Heart left ventricle (tissue), 16 donors: ENCODE results near the gene ZNF747. TPM values are rescaled to one million over a fixed set of nuclear protein-coding genes. Genes with fewer than 3 reads are reported as not detected.

Experiments
- ATAC-seq, 4 donors: fragments of 200-7000 bp; cut with Tn5 transposase; one replicate each; pipeline ENCODE4 v1.9.1; 2020 to 2022; ENCODE audit warnings: moderate library complexity in 4 of 4, mild to moderate bottlenecking in 3 of 4, moderate number of reproducible peaks in 1 of 4
- DNase-seq, 5 donors: peaks; one replicate each; pipeline ENCODE4 v3.0.0-alpha.2; 2020
- H3K27ac ChIP-seq, 12 donors: fragments of 200-600 bp; sonication (generic) in 4 of 12; one replicate each; pipeline versions ENCODE4 v1.5.0 to v1.8.0; 2016 to 2022; ENCODE audit warnings: mild to moderate bottlenecking in 2 of 12
- H3K27me3 ChIP-seq, 9 donors: fragments of 200-600 bp; sonication (generic) in 2 of 9; one replicate each; pipeline versions ENCODE4 v1.5.1 to v1.8.0; 2016 to 2022; ENCODE audit warnings: mild to moderate bottlenecking in 3 of 9
- H3K36me3 ChIP-seq, 9 donors: fragments of 200-600 bp; sonication (generic) in 2 of 9; one replicate each; pipeline versions ENCODE4 v1.5.0 to v1.8.0; 2018 to 2022; ENCODE audit warnings: mild to moderate bottlenecking in 2 of 9
- H3K4me1 ChIP-seq, 12 donors: fragments of 200-600 bp; sonication (generic) in 4 of 12; one replicate each; pipeline versions ENCODE4 v1.5.0 to v1.8.0; 2016 to 2022; ENCODE audit warnings: mild to moderate bottlenecking in 3 of 12
- H3K4me3 ChIP-seq, 12 donors: fragments of 200-600 bp; sonication (generic) in 4 of 12; one replicate each; pipeline versions ENCODE4 v1.5.0 to v1.8.0; 2017 to 2022; ENCODE audit warnings: mild to moderate bottlenecking in 9 of 12, moderate library complexity in 4 of 12
- H3K9me3 ChIP-seq, 12 donors: fragments of 200-600 bp; sonication (generic) in 4 of 12; one replicate each; pipeline versions ENCODE4 v1.5.0 to v1.8.0; 2016 to 2022; ENCODE audit warnings: mild to moderate bottlenecking in 1 of 12
- CTCF ChIP-seq, 12 donors: fragments of 200-600 bp; sonication (generic) in 4 of 12; IDR thresholded peaks; one replicate each; pipeline versions ENCODE4 v1.5.0 to v1.8.0; 2018 to 2022; ENCODE audit warnings: antibody characterized with exemption in 12 of 12, mild to moderate bottlenecking in 5 of 12
- POLR2A ChIP-seq, 2 donors: fragments of 450-650 bp; IDR thresholded peaks; one replicate each; pipeline ENCODE4 v1.6.1; 2017; ENCODE audit warnings: antibody characterized with exemption in 2 of 2, mild to moderate bottlenecking in 2 of 2, moderate library complexity in 2 of 2
- WGBS, 4 donors: extraction: QIAGEN DNeasy Blood & Tissue Kit in 2 of 4; methylation state at CpG; one replicate each; pipeline versions ENCODE4 v1.1.5 to v1.1.7; 2013 to 2018; 5-methylcytosine and 5-hydroxymethylcytosine counted together
- intact Hi-C, 10 donors: fragments of 100-400 bp; cut with DNase I; formaldehyde crosslinking; loops; one replicate each; pipeline versions ENCODE4 v1.11.1 to v1.14.2; 2022
- polyA plus RNA-seq, 2 donors: library from polyadenylated mRNA; stranded (reverse); fragments of 200-250 nt; gene quantifications; one replicate each; pipeline ENCODE4 v1.2.3, GENCODE V29; 2013
- total RNA-seq, 9 donors: library from RNA; depleted of rRNA in 2 of 9; stranded (reverse); fragments of >200 nt in 2 of 9; fragmentation: NEBNext Ultra II Directional in 3 of 9; extraction: Animal tissue kit (Norgen Biotek cat#: 25700) in 3 of 9; gene quantifications; one replicate each; pipeline versions ENCODE4 v1.1.0 to v1.2.4, GENCODE V29; 2016 to 2023
- donor health status: ischemic (EF 13 %, LVEDD 7.1; RV severe dilation, severe dysfunction).
- donor health status: healthy with polysubstance abuse.
- donor health status: DM: no; HTN: yes; CAD: no.
- donor health status: DM: no; HTN: no; CAD: no.
- donor health status: ischemic (EF 25% LVEDD 6.9; RV normal size, moderate dysfunction).
- donor health status: ischemic (EF 25% LVEDD 5.7; RV mildly dilated, moderate dysfunction).
- donor health status: healthy.
- donor health status: DM: yes; HTN: yes; CAD: no.
- donor health status: ischemic (EF 35%, LVEDD 5.7; RV mildly dilated, moderate dysfunction).
- donor health status: nonischemic (EF 11% LVEDD 7.7; RV severe dilation, severe dysfunction).
- donor health status: DM: yes; HTN: yes; CAD: no.
- donor health status: PGD.
- donor health status: ischemic (EF 29% LVEDD 5.4; RV normal size, mild dysfunction).
- donor health status: nonischemic (EF 23%, LVEDD 6.1; RV moderate dilation, normal function).

ZNF747 gene
- total and polyA plus RNA-seq, 11 donors: 8.6 to 15.2 (median 9.6) TPM

DNA sequence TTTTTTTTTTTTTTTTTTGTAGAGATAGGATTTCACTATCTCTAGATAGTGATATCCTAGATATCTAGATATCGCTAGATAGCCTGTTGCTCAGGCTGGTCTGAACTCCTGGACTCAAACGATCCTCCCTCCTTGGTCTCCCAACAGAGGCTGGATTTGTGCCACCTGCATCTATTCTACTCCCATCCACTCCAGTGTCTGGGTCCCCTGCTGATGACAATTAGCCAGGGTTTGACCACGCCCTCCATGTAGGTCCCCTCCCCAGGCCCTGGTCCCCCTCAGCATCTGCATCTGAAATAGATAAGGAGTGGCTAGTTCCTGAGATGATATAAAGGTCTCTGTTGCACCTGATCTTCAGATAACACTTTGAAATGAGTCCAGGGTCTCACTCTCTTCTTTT, 34.6 kb upstream of the ZNF747 start:
- 92 to 96% (median 93%) methylated on average over 3 of the region's 3 CpGs for WGBS, 4 donors
- intact Hi-C loops: no loop called here
- H3K4me3 ChIP-seq: no peak overlapping the region
- TF ChIP-seq POLR2A (IDR thresholded peaks at IDR 0.05) (no peak), CTCF (IDR thresholded peaks at IDR 0.05) (no peak)
- H3K4me1 ChIP-seq: peaks cover 3 to 41% (median 20%) of the 10 kb centered on the region in 12 donors
- H3K36me3 ChIP-seq: peaks cover 0 to 10% (median 3%) of the 10 kb centered on the region in 9 donors
- peak overlapping the region in 3 of 12 donors; percentile 24 to 96 (median 74) for H3K27ac ChIP-seq
- H3K9me3 ChIP-seq: no peaks in the 10 kb centered on the region
- DNase-seq (no peak), ATAC-seq (no peak)
- no peaks in the 10 kb centered on the region for H3K27me3 ChIP-seq

DNA sequence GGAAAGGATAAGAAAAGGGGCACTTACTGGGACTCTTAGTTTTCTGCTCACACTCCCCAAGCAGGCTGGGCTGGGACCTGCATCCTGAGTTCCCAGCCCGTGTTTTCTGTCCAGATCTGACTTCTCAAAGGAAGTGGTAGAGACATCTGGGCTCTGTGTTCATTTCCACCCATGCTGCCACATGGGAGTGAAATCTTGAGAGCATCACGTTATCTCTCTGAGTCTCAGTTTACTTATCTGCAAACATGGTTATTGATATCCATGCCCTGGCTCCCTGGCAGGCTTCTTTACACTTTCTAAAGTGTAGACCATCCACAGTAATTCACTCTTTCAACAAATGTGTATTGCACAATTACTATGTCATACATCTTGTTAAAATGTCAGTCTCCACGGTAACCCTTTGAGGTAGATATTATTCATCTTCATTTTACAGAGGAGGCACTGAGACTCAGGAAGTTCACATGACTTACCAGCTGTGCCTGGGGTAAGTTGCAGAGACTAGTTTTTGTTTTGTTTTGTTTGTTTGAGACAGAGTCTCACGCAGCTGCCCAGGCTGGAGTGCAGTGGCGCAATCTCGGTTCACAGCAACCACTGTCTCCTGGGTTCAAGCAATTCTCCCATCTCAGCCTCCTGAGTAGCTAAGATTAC, 33.5 kb upstream of the ZNF747 start:
- peaks cover 3 to 41% (median 20%) of the 10 kb centered on the region in 12 donors for H3K4me1 ChIP-seq
- 68 to 82% (median 77%) methylated on average over 6 of the region's 6 CpGs for WGBS, 4 donors
- no peaks in the 10 kb centered on the region for H3K27me3 ChIP-seq
- TF ChIP-seq POLR2A (IDR thresholded peaks at IDR 0.05) (no peak), CTCF (IDR thresholded peaks at IDR 0.05) (no peak)
- no peak overlapping the region for H3K4me3 ChIP-seq
- DNase-seq (no peak), ATAC-seq (no peak)
- intact Hi-C loops: no loop called here
- no peaks in the 10 kb centered on the region for H3K9me3 ChIP-seq
- H3K36me3 ChIP-seq: peaks cover 0 to 10% (median 3%) of the 10 kb centered on the region in 9 donors
- peak overlapping the region in 2 of 12 donors; percentile 24 to 74 for H3K27ac ChIP-seq

DNA sequence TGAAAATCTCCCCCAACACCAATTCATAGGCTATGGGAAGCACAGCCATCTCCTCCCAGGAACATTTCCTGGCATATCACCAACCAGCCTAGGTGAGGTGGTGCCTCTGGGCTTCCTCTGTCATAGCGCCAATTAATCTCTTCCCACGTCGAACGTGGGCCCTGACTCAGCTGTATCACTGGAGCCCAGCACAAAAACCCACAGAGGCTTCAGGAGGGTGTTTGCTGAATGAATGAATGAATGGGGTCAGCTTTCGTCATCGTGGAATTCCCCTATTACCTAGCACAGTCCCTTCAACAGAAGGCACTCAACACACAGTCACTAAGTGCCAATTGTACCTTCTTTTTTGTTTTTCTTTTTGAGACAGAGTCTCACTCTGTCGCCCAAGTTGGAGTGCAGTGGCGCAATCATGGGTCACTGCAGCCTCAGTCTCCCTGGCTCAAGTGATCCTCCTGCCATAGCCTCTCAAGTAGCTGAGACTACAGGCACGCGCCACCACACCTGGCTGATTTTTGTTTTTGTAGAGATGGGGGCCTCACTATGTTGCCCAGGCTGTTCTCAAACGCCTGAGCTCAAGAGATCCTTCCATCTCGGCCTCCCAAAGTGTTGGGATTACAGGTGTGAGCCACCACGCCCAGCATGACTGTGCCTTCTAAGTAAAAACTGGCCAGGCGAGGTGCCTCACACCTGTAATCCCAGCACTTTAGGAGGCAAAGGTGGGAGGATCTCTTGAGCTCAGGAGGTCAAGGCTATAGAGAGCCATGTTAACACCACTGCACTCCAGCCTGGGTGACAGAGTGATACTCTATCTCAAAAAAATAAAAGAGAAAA, 32.7 kb upstream of the ZNF747 start:
- H3K27me3 ChIP-seq: no peaks in the 10 kb centered on the region
- TF ChIP-seq POLR2A (IDR thresholded peaks at IDR 0.05): no peak
- TF ChIP-seq CTCF (IDR thresholded peaks at IDR 0.05): no peak
- peaks cover 0 to 10% (median 3%) of the 10 kb centered on the region in 9 donors for H3K36me3 ChIP-seq
- peak overlapping the region in 1 of 12 donors; percentile 74 for H3K27ac ChIP-seq
- 87 to 89% (median 88%) methylated on average over 14 of the region's 14 CpGs for WGBS, 4 donors
- H3K9me3 ChIP-seq: no peaks in the 10 kb centered on the region
- DNase-seq (no peak), ATAC-seq (no peak)
- no peak overlapping the region for H3K4me3 ChIP-seq
- intact Hi-C loops: no loop called here
- H3K4me1 ChIP-seq: peaks cover 3 to 37% (median 17%) of the 10 kb centered on the region in 12 donors

- ATAC-seq (no peak), DNase-seq (no peak)
- Histone ChIP-seq H3K27me3 (no peaks in the 10 kb centered on the region), H3K27ac (no peak overlapping the region), H3K4me3 (no peak overlapping the region), H3K4me1 (peaks cover 3 to 41% (median 14%) of the 10 kb centered on the region in 12 donors), H3K9me3 (no peaks in the 10 kb centered on the region), H3K36me3 (peaks cover 0 to 10% (median 3%) of the 10 kb centered on the region in 9 donors)
- WGBS, 4 donors: 88 to 94% (median 90%) methylated on average over 4 of the region's 4 CpGs
- no peak for TF ChIP-seq CTCF (IDR thresholded peaks at IDR 0.05)
- no peak for TF ChIP-seq POLR2A (IDR thresholded peaks at IDR 0.05)
- intact Hi-C loops: no loop called here
These were observed 31.9 kb upstream of the ZNF747 start for GRCh38 chr16:30566531-30566930.
